Measurements from ENCODE around the gene P3H1.

Gene P3H1

DNA sequence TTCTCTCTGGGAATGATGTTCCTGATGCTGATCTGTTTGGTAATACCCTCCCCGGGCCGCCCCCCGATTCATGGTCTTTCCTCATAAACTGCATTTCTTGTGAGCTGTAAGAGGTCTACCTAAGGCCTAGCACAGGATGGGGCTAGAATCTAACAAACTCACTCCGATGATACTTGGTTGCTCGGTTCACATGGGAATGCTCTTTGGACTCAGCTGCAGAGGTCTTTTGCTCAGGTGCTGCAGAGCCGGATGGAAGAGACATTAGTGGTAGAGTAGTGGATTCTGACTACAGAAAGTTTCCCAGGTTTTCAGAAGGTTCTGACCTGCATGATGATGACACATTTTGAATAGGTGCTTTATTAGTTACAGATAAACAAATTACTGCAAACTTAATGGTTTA is 9.7 kb upstream of the P3H1 start:
- H3K4me3 ChIP-seq (ENCODE audit: low read depth, low read length), result no peak overlapping the region
- no peak for DNase-seq (ENCODE audit: low read depth, low spot score)
- TF ChIP-seq, protein P1, sequence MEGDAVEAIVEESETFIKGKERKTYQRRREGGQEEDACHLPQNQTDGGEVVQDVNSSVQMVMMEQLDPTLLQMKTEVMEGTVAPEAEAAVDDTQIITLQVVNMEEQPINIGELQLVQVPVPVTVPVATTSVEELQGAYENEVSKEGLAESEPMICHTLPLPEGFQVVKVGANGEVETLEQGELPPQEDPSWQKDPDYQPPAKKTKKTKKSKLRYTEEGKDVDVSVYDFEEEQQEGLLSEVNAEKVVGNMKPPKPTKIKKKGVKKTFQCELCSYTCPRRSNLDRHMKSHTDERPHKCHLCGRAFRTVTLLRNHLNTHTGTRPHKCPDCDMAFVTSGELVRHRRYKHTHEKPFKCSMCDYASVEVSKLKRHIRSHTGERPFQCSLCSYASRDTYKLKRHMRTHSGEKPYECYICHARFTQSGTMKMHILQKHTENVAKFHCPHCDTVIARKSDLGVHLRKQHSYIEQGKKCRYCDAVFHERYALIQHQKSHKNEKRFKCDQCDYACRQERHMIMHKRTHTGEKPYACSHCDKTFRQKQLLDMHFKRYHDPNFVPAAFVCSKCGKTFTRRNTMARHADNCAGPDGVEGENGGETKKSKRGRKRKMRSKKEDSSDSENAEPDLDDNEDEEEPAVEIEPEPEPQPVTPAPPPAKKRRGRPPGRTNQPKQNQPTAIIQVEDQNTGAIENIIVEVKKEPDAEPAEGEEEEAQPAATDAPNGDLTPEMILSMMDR (IDR thresholded peaks at IDR 0.05; ENCODE audit: low read depth, low read length), result no peak
- in situ Hi-C loops (cut with HindIII; ENCODE audit: low sequenced_read_pairs), result no loop called here

GRCh38 chr1:42774928-42775526 is 8.2 kb upstream of the P3H1 start:
- no peak for DNase-seq (ENCODE audit: low read depth, low spot score)
- in situ Hi-C loops (cut with HindIII; ENCODE audit: low sequenced_read_pairs), result no loop called here
- H3K4me3 ChIP-seq (ENCODE audit: low read depth, low read length), result no peak overlapping the region
- TF ChIP-seq, protein P1 (IDR thresholded peaks at IDR 0.05; ENCODE audit: low read depth, low read length), result no peak

DNA sequence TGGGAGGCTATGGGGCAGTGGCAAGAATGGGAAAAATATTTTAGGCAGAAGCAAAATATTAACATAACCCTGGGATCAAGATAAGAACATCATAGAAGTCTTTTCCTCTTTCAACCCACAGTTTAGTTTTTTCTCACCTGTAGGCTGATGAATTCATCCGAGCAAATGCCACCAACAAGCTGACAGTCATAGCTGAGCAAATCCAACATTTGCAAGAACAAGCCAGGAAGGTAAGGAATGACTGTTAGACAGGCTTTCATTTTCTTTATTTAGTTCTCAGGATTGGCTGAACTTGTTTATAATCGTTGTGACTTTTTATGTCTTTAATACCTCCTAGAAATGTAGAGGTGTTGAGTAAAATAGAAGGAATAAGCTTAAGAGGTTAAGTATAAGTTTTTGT is 6.6 kb upstream of the P3H1 start:
- H3K4me3 ChIP-seq (ENCODE audit: low read depth, low read length), result no peak overlapping the region
- DNase-seq (ENCODE audit: low read depth, low spot score), result no peak
- in situ Hi-C loops (cut with HindIII; ENCODE audit: low sequenced_read_pairs), result no loop called here
- TF ChIP-seq, protein P1 (IDR thresholded peaks at IDR 0.05; ENCODE audit: low read depth, low read length), result no peak

DNA sequence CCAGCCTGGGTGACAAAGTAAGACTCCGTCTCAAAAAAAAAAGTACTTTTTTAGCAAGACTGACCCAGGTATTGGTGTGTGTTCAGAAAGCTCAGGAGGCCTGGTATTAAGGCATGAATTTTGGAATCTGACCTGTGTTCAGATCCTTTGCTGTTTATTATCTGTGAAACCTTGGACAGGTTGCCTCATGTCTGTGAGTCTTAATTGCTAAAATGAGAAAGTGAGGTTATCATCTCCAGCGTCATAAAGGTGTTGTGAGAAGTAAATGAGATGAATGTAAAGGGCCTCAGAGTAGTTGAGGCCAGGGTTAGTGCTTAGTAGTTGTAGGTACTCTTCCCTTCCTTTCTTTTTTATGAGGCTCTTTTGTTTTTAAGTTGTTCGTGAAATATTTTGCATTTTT is 3.0 kb upstream of the P3H1 start:
- H3K4me3 ChIP-seq (ENCODE audit: low read depth, low read length), result no peak overlapping the region
- in situ Hi-C loops (cut with HindIII; ENCODE audit: low sequenced_read_pairs), result no loop called here
- TF ChIP-seq, protein P1 (IDR thresholded peaks at IDR 0.05; ENCODE audit: low read depth, low read length), result no peak
- no peak for DNase-seq (ENCODE audit: low read depth, low spot score)

GRCh38 chr1:42768172-42768571 is 1.3 kb upstream of the P3H1 start:
- DNase-seq (ENCODE audit: low read depth, low spot score), result no peak
- peak overlapping the region; percentile 96 for H3K4me3 ChIP-seq (ENCODE audit: low read depth, low read length)
- in situ Hi-C loops (cut with HindIII; ENCODE audit: low sequenced_read_pairs), result no loop called here
- TF ChIP-seq, protein P1 (IDR thresholded peaks at IDR 0.05; ENCODE audit: low read depth, low read length), result no peak

DNA sequence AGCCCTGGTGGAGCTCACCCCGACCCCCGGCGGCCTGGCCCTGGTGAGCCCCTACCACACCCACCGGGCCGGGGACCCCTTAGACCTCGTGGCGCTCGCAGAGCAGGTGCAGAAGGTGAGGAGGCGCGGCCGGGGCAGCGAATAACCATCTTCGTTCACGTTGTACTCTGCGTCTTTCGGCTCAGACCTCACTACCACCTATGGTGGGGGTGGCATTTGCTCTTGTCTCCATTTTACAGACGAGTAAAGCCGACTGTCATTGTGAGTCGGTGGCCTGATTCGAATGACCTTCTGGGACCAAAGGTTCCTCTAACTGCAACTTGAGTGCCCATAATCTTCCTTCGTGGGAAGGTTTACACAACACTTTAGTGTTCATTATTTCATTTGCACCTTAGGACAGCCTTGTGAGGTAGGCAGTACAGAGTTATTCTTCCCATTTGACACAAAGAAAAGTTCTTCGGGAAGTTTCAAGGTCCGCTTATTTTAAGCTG is 727 bp upstream of the P3H1 start:
- TF ChIP-seq, protein P1 (IDR thresholded peaks at IDR 0.05; ENCODE audit: low read depth, low read length), result no peak
- H3K4me3 ChIP-seq (ENCODE audit: low read depth, low read length), result peak overlapping the region; percentile 96
- in situ Hi-C loops (cut with HindIII; ENCODE audit: low sequenced_read_pairs), result no loop called here
- DNase-seq (ENCODE audit: low read depth, low spot score), result no peak
